Activated CD4-positive, alpha-beta T cell treated with anti-CD3 and anti-CD28 coated beads, Interleukin-2, Interleukin-4, amounts not matched to agents 100 ng/mL and 50 ng/mL, durations not matched to agents 16 hours and 8 hours (primary cell): ENCODE measurements around the gene CMC1.

Experiments
- DNase-seq: peaks from one replicate; pipeline ENCODE4 v3.0.0-alpha.2; 2020; ENCODE audit warnings: low spot score

CMC1 gene

GRCh38 chr3:28300345-28300962 is 59.0 kb downstream of the CMC1 start:
- no peak for DNase-seq

- DNase-seq: no peak
Observed at GRCh38 chr3:28301688-28302087, 60.3 kb downstream of the CMC1 start.

GRCh38 chr3:28308196-28308595 is 66.8 kb downstream of the CMC1 start:
- no peak for DNase-seq

- DNase-seq: no peak
Observed at GRCh38 chr3:28315711-28316110, 74.3 kb downstream of the CMC1 start.

GRCh38 chr3:28316226-28316625 is 74.8 kb downstream of the CMC1 start:
- DNase-seq: no peak

GRCh38 chr3:28317438-28318022 is 76.1 kb downstream of the CMC1 start:
- DNase-seq: peak; percentile 63

- DNase-seq: no peak
Observed at GRCh38 chr3:28320981-28321380, 79.6 kb downstream of the CMC1 start.

- no peak for DNase-seq
Observed at GRCh38 chr3:28322464-28322863, 81.0 kb downstream of the CMC1 start.

GRCh38 chr3:28326458-28326926 is 85.1 kb downstream of the CMC1 start:
- DNase-seq: peak; percentile 90

- DNase-seq: peak; percentile 49
Observed at GRCh38 chr3:28328188-28329151, 87.1 kb downstream of the CMC1 start.

- DNase-seq: no peak
Observed at GRCh38 chr3:28334552-28334951, 93.1 kb downstream of the CMC1 start.

GRCh38 chr3:28335246-28335645 is 93.8 kb downstream of the CMC1 start:
- DNase-seq: no peak

GRCh38 chr3:28337230-28337629 is 95.8 kb downstream of the CMC1 start:
- DNase-seq: no peak

- no peak for DNase-seq
Observed at GRCh38 chr3:28343144-28343543, 101.7 kb downstream of the CMC1 start.

GRCh38 chr3:28345690-28346089 is 104.3 kb downstream of the CMC1 start:
- no peak for DNase-seq

GRCh38 chr3:28347374-28348264 is 106.2 kb downstream of the CMC1 start:
- DNase-seq: no peak

- DNase-seq: no peak
Observed at GRCh38 chr3:28348265-28348628, 106.8 kb downstream of the CMC1 start.

- DNase-seq: peak; percentile 92
Observed at GRCh38 chr3:28348629-28349468, 107.4 kb downstream of the CMC1 start, which contains the start of the genes AZI2 and ZCWPW2. Gene AZI2, minus strand, starts transcription at chr3:28348824. Its CDS starts 8,207 bp downstream, at chr3:28340617. Gene ZCWPW2, plus strand, starts transcription at chr3:28348721. Its CDS starts 64,348 bp downstream, at chr3:28413069.

- no peak for DNase-seq
Observed at GRCh38 chr3:28349469-28350000, 108.1 kb downstream of the CMC1 start.
